T-helper 1 cell treated with Interleukin-12 subunit alpha and Interleukin-12 subunit beta and Interleukin-4 antibody, amounts not matched to agents 30 μg/mL and 1 μg/mL, for 36 hours (primary cell): ENCODE measurements around the gene MICAL2.

Experiments
- H3K27ac Mint-ChIP-seq: one replicate; pipeline ENCODE4 v1.8.0; 2021; ENCODE audit warnings: mild to moderate bottlenecking, mixed read lengths
- H3K27me3 Mint-ChIP-seq: one replicate; pipeline ENCODE4 v1.8.0; 2021; ENCODE audit warnings: low read depth, mixed read lengths
- H3K36me3 Mint-ChIP-seq: one replicate; pipeline ENCODE4 v1.8.0; 2021; ENCODE audit warnings: low read depth, mixed read lengths
- H3K4me1 Mint-ChIP-seq: one replicate; pipeline ENCODE4 v1.8.0; 2021; ENCODE audit warnings: low read depth, mixed read lengths
- H3K4me3 Mint-ChIP-seq: one replicate; pipeline ENCODE4 v1.8.0; 2021; ENCODE audit warnings: mild to moderate bottlenecking, moderate library complexity, mixed read lengths
- H3K9me3 Mint-ChIP-seq: one replicate; pipeline ENCODE4 v1.8.0; 2021; ENCODE audit warnings: mixed read lengths

Gene MICAL2

GRCh38 chr11:12281571-12282478 is 171.4 kb downstream of the MICAL2 start:
- Mint-ChIP-seq H3K36me3 (no peaks in the 10 kb centered on the region), H3K4me1 (peaks cover 4% of the 10 kb centered on the region), H3K27ac (no peak overlapping the region), H3K9me3 (no peaks in the 10 kb centered on the region), H3K4me3 (no peak overlapping the region), H3K27me3 (no peaks in the 10 kb centered on the region)

GRCh38 chr11:12282676-12283075 is 172.3 kb downstream of the MICAL2 start:
- no peaks in the 10 kb centered on the region for H3K27me3 Mint-ChIP-seq
- no peak overlapping the region for H3K27ac Mint-ChIP-seq
- H3K4me3 Mint-ChIP-seq = no peak overlapping the region
- peaks cover 4% of the 10 kb centered on the region for H3K4me1 Mint-ChIP-seq
- no peaks in the 10 kb centered on the region for H3K36me3 Mint-ChIP-seq
- no peaks in the 10 kb centered on the region for H3K9me3 Mint-ChIP-seq

GRCh38 chr11:12284316-12285050 is 174.1 kb downstream of the MICAL2 start:
- H3K9me3 Mint-ChIP-seq = no peaks in the 10 kb centered on the region
- no peaks in the 10 kb centered on the region for H3K27me3 Mint-ChIP-seq
- H3K27ac Mint-ChIP-seq = no peak overlapping the region
- peaks cover 7% of the 10 kb centered on the region for H3K4me1 Mint-ChIP-seq
- no peak overlapping the region for H3K4me3 Mint-ChIP-seq
- H3K36me3 Mint-ChIP-seq = no peaks in the 10 kb centered on the region

- H3K27me3 Mint-ChIP-seq = no peaks in the 10 kb centered on the region
- no peaks in the 10 kb centered on the region for H3K36me3 Mint-ChIP-seq
- H3K4me1 Mint-ChIP-seq = peaks cover 11% of the 10 kb centered on the region
- no peak overlapping the region for H3K4me3 Mint-ChIP-seq
- no peaks in the 10 kb centered on the region for H3K9me3 Mint-ChIP-seq
- H3K27ac Mint-ChIP-seq = no peak overlapping the region
Observed at GRCh38 chr11:12285106-12285505, 174.7 kb downstream of the MICAL2 start.

GRCh38 chr11:12285811-12286222 is 175.4 kb downstream of the MICAL2 start:
- Mint-ChIP-seq H3K27me3 (no peaks in the 10 kb centered on the region), H3K27ac (no peak overlapping the region), H3K9me3 (no peaks in the 10 kb centered on the region), H3K4me1 (peaks cover 10% of the 10 kb centered on the region), H3K4me3 (no peak overlapping the region), H3K36me3 (peaks cover 2% of the 10 kb centered on the region)

DNA sequence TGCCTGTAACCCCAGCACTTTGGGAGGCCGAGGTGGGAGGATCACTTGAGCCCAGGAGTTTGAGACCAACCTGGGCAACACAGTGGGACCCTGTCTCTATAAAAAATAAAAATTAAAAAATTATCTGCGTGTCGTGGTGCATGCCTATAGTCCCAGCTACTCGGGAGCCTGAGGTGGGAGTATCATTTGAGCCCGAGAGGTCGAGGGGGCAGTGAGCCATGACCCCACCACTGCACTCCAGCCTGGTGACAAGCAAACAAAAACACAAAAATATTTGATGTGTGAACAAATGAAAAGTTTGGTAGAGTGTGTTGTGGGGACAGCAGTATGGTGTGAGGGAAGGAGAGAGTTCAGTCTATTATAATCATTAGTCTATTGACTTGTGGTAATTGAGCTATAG is 176.2 kb downstream of the MICAL2 start:
- Mint-ChIP-seq H3K4me1 (peaks cover 16% of the 10 kb centered on the region), H3K9me3 (no peaks in the 10 kb centered on the region), H3K27ac (no peak overlapping the region), H3K4me3 (no peak overlapping the region), H3K36me3 (peaks cover 2% of the 10 kb centered on the region), H3K27me3 (no peaks in the 10 kb centered on the region)

GRCh38 chr11:12287009-12287373 is 176.6 kb downstream of the MICAL2 start:
- Mint-ChIP-seq H3K4me3 (no peak overlapping the region), H3K27ac (no peak overlapping the region), H3K36me3 (peaks cover 2% of the 10 kb centered on the region), H3K9me3 (no peaks in the 10 kb centered on the region), H3K4me1 (peaks cover 16% of the 10 kb centered on the region), H3K27me3 (no peaks in the 10 kb centered on the region)

- Mint-ChIP-seq H3K27ac (no peak overlapping the region), H3K9me3 (no peaks in the 10 kb centered on the region), H3K4me1 (peaks cover 16% of the 10 kb centered on the region), H3K27me3 (no peaks in the 10 kb centered on the region), H3K36me3 (peaks cover 2% of the 10 kb centered on the region), H3K4me3 (no peak overlapping the region)
Observed at GRCh38 chr11:12287374-12288211, 177.2 kb downstream of the MICAL2 start.

DNA sequence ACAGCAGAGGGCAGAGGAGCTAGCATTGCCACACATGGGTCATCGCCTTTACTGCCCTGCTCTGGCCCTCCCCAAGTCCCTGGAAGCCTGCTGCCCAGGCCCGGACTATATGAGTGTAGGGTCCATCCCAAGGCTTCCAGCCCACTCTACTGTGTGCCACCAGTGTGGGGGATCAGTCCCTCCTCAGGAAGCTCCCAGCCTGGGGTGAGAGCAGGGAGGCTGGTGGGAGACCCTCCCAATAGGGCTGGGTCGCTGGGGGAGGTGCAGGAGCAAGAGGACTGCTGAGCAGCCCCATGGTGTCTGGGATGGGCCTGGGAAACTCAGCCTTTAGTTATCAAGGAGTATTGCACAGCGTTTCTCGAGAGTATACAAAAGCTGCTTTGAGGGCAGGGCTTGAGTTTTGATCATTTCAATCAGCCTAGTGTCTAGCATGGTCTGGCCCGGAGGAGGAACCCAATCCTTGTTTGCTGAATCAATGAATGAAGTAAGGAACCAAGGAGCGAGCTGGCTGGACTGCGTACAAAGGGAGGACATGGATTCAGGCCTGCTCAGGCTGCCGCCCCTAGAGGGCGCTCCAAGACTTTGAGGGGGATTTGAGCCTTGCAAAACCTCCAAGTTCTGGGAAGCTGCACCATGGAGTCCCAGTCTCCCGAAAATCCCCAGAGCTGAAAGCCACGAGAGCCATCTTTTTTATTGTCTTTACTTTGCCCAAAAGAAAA is 178.0 kb downstream of the MICAL2 start:
- Mint-ChIP-seq H3K9me3 (no peaks in the 10 kb centered on the region), H3K4me1 (peaks cover 16% of the 10 kb centered on the region), H3K27ac (no peak overlapping the region), H3K36me3 (peaks cover 2% of the 10 kb centered on the region), H3K4me3 (no peak overlapping the region), H3K27me3 (no peaks in the 10 kb centered on the region)

DNA sequence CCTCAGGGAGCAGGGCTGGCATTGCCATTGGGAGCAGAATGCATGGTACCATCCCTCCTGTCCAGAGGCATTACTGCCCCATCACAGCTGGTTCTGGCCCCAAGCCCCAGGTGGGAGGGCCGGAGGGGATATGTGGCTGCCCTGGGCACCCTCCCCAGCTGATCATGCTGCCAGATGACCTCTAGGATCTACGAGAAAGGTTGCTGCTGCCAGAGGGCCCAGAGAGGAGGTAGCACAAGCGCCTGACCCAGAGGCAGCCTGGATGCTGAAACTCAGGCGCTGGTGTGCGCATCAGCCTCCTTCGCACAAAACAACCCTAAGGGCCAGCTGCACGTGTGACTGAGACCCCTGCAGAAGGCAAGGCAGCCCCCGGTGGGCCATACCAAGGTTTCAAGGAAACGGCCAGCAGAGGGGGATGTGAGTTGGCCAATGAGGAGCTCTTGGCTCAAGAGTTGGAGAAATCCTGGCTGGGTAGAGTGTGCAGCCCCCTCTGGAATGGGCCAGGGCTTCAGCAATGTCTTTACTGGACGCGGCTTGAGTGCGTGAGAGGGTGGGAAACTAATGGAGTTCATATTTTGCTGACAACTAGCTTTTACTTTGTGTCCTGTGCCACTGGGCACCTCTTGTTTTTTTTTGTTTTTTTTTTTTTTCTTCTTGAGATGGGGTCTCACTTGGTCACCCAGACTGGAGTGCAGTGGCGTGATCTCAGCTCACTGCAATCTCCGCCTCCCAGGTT is 178.7 kb downstream of the MICAL2 start:
- H3K4me1 Mint-ChIP-seq = peaks cover 16% of the 10 kb centered on the region
- no peaks in the 10 kb centered on the region for H3K27me3 Mint-ChIP-seq
- H3K36me3 Mint-ChIP-seq = peaks cover 2% of the 10 kb centered on the region
- H3K9me3 Mint-ChIP-seq = no peaks in the 10 kb centered on the region
- no peak overlapping the region for H3K27ac Mint-ChIP-seq
- no peak overlapping the region for H3K4me3 Mint-ChIP-seq

DNA sequence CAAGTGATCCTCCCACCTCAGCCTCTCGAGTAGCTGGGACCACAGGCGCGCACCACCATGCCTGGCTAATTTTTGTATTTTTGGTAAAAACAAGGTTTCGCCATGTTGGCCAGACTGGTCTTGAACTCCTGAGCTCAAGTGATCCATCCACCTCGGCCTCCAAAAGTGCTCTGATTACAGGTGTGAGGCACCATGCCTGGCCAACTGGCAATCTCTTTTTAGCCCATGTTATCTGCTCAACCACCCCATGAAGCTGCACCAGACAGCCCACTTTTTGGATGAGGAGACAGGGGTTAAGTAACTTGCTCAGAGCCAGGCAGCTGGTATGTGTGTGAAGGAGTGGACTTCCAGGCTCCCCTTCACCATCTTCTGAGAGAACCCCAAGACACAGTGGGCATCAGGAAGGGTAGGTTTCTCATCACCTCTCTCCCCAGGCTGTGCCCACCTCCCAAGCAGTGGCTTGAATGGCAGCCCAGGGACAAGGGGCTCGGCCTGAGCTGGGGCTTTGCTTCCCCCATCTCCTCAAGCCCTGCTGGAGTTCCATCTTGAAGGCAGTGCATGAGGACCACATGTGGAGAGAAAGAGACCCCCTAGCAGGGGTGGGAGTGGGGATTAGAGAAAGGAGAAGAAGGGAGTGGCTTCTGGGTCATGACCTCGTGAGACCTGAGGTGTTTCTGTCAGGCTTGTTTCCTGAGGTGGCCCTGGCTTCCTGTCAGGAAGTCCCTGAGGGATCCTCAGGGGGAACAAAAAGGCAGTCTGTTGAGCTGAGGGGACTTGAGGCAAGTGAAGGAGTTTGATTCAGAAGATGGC is 179.5 kb downstream of the MICAL2 start:
- peak overlapping the region; percentile 67 for H3K27ac Mint-ChIP-seq
- H3K27me3 Mint-ChIP-seq = no peaks in the 10 kb centered on the region
- H3K4me3 Mint-ChIP-seq = no peak overlapping the region
- H3K9me3 Mint-ChIP-seq = no peaks in the 10 kb centered on the region
- H3K4me1 Mint-ChIP-seq = peaks cover 16% of the 10 kb centered on the region
- peaks cover 5% of the 10 kb centered on the region for H3K36me3 Mint-ChIP-seq

- H3K9me3 Mint-ChIP-seq = no peaks in the 10 kb centered on the region
- H3K27ac Mint-ChIP-seq = peak overlapping the region; percentile 67
- H3K4me1 Mint-ChIP-seq = peaks cover 16% of the 10 kb centered on the region
- H3K4me3 Mint-ChIP-seq = no peak overlapping the region
- no peaks in the 10 kb centered on the region for H3K27me3 Mint-ChIP-seq
- peaks cover 5% of the 10 kb centered on the region for H3K36me3 Mint-ChIP-seq
Observed at GRCh38 chr11:12290477-12290922, 180.1 kb downstream of the MICAL2 start.

DNA sequence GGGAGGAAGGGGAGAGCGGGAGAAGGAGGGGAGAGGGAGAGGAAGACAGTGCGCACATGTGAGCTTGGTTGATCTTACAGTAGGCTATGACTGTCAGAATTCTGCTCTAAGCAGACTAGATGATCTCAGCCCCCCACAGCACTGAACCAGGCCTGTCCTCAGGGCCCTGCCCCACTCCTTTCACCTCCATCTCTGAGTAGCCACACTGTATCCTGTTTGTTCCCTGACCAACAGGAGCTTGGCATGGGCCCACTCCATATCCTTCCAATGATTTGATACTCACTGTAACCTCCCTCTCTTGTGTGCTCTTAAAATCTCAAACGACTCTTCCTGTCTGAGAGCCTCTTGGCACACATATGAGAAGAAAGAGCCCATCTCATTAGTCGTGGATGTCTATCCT is 180.9 kb downstream of the MICAL2 start:
- no peaks in the 10 kb centered on the region for H3K9me3 Mint-ChIP-seq
- no peaks in the 10 kb centered on the region for H3K27me3 Mint-ChIP-seq
- H3K27ac Mint-ChIP-seq = no peak overlapping the region
- H3K36me3 Mint-ChIP-seq = peaks cover 5% of the 10 kb centered on the region
- H3K4me3 Mint-ChIP-seq = no peak overlapping the region
- H3K4me1 Mint-ChIP-seq = peaks cover 16% of the 10 kb centered on the region
